Testis (tissue), 3 donors: ENCODE data around the gene MRPL38. TPM values are rescaled to one million over a fixed set of nuclear protein-coding genes. Genes with fewer than 3 reads are reported as not detected.
A peak's percentile ranks its signal among the peaks of the same experiment; 100 is the strongest.
"Not testable (repeated sequence)": the region's sequence is repeated elsewhere in the genome, so short reads cannot be mapped to it uniquely, and the experiment has no call there.

Experiments
- DNase-seq: peaks from one replicate; pipeline ENCODE4 v3.0.0-alpha.2; 2019
- H3K27ac ChIP-seq, 2 donors: fragments of 200-600 bp; sonication (generic); one replicate each; pipeline ENCODE4 v1.5.1; 2019
- H3K27me3 ChIP-seq: fragments of 200-600 bp; sonication (generic); one replicate; pipeline ENCODE4 v1.5.1; 2019
- H3K36me3 ChIP-seq: fragments of 200-600 bp; sonication (generic); one replicate; pipeline ENCODE4 v1.5.1; 2017; ENCODE audit warnings: low read depth; ENCODE audit errors: missing control alignments
- H3K4me1 ChIP-seq: fragments of 200-600 bp; sonication (generic); one replicate; pipeline ENCODE4 v1.5.1; 2019
- H3K4me3 ChIP-seq, 2 donors: fragments of 200-600 bp; sonication (generic); one replicate each; pipeline ENCODE4 v1.5.1; 2017 to 2019
- H3K9me3 ChIP-seq: fragments of 200-600 bp; sonication (generic); one replicate; pipeline ENCODE4 v1.5.1; 2017
- POLR2A ChIP-seq: fragments of 450-650 bp; IDR thresholded peaks from one replicate; pipeline ENCODE4 v1.6.1; 2017; ENCODE audit warnings: antibody characterized with exemption, mild to moderate bottlenecking, moderate library complexity
- WGBS, 2 donors: methylation state at CpG; one replicate each; pipeline ENCODE4 v1.1.5; 2018; 5-methylcytosine and 5-hydroxymethylcytosine counted together
- intact Hi-C: fragments of 100-400 bp; cut with DNase I; formaldehyde crosslinking; loops from one replicate; pipeline ENCODE4 v1.15.1; 2023; ENCODE audit warnings: low total_unique reads
- polyA plus RNA-seq: library from polyadenylated mRNA; stranded (reverse); fragments of 350-450 nt; fragmentation: Illumina TruSeq; extraction: RNeasy Lipid Tissue Mini Kit (QIAGEN cat#74804); gene quantifications from one replicate; pipeline ENCODE4 v1.2.3, GENCODE V29; 2014; ENCODE audit warnings: low read depth, low replicate concordance; ENCODE audit not compliant: insufficient read depth
- total RNA-seq, 2 donors: library from RNA; depleted of rRNA; stranded (reverse); fragments of >200 nt; gene quantifications; one replicate each; pipeline ENCODE4 v1.2.3, GENCODE V29; 2016
- TF ChIP-seq, protein P1 (sequence below), 3 experiments: fragments of 450-650 bp in 2 of 3; fragments of 200-600 bp in 1 of 3; sonication (generic) in 1 of 3; IDR thresholded peaks; one replicate each; pipeline ENCODE4 v1.5.1; 2016 to 2019; ENCODE audit warnings: antibody characterized with exemption in 3 of 3, mild to moderate bottlenecking in 2 of 3, moderate library complexity in 1 of 3

MRPL38 gene
- total and polyA plus RNA-seq, 3 donors from 2014 or later, result 88.2 to 101 (median 88.7) TPM

GRCh38 chr17:75854881-75855309 lies 49.8 kb downstream of the MRPL38 start:
- H3K4me1 ChIP-seq, result peaks cover 25% of the 10 kb centered on the region
- 0 to 1% methylated on average over 14 to 19 of the region's 19 CpGs for WGBS, 2 donors
- H3K27ac ChIP-seq, result peak overlapping the region; percentile 96 to 97
- DNase-seq, result no peak
- H3K9me3 ChIP-seq, result no peaks in the 10 kb centered on the region
- no peak for TF ChIP-seq POLR2A
- TF ChIP-seq, protein P1, sequence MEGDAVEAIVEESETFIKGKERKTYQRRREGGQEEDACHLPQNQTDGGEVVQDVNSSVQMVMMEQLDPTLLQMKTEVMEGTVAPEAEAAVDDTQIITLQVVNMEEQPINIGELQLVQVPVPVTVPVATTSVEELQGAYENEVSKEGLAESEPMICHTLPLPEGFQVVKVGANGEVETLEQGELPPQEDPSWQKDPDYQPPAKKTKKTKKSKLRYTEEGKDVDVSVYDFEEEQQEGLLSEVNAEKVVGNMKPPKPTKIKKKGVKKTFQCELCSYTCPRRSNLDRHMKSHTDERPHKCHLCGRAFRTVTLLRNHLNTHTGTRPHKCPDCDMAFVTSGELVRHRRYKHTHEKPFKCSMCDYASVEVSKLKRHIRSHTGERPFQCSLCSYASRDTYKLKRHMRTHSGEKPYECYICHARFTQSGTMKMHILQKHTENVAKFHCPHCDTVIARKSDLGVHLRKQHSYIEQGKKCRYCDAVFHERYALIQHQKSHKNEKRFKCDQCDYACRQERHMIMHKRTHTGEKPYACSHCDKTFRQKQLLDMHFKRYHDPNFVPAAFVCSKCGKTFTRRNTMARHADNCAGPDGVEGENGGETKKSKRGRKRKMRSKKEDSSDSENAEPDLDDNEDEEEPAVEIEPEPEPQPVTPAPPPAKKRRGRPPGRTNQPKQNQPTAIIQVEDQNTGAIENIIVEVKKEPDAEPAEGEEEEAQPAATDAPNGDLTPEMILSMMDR (IDR thresholded peaks at IDR 0.05), result no peak
- peak overlapping the region; percentile 75 to 87 for H3K4me3 ChIP-seq
- H3K27me3 ChIP-seq, result no peaks in the 10 kb centered on the region
- intact Hi-C loops, result no loop called here
- no peaks in the 10 kb centered on the region for H3K36me3 ChIP-seq

DNA sequence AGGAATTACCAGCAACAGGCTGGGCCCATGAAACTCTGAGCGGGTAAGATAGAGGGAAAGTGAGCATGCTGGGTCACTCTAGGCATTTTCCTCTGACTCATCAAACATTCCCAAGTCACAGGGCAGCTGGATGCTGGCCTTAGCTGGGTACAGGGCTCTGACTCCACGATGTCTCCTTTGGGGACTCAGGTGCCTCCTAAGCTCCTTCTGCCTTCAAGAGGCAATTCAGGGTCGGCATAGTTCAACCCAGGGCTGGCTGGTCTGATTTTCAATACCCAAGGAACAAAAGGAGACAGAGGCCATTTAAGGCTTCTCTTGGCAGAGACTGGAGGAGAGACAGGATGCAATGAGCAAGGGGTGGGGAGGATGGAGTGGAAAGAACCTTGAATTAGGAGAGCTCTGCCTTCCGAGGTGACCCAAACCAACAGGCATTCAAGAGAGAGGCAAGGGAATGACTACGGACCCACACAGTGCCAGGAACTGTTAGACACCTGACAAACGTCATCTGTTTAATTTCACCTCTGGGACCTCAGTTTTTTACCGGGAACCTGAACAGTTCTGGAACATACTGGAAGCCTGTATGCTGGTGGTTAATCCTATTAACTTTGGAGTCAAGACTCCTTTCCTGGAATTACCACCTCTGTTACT lies 50.5 kb downstream of the MRPL38 start:
- H3K4me3 ChIP-seq, result peak overlapping the region; percentile 75 to 87
- TF ChIP-seq, protein P1 (IDR thresholded peaks at IDR 0.05), result no peak
- no peak for TF ChIP-seq POLR2A
- H3K27me3 ChIP-seq, result no peaks in the 10 kb centered on the region
- no peaks in the 10 kb centered on the region for H3K9me3 ChIP-seq
- H3K36me3 ChIP-seq, result no peaks in the 10 kb centered on the region
- 11 to 15% methylated on average over 7 of the region's 7 CpGs for WGBS, 2 donors
- peak; percentile 58 for DNase-seq
- intact Hi-C loops, result no loop called here
- H3K4me1 ChIP-seq, result peaks cover 31% of the 10 kb centered on the region
- H3K27ac ChIP-seq, result peak overlapping the region; percentile 96 to 97

GRCh38 chr17:75853433-75853832 lies 51.3 kb downstream of the MRPL38 start:
- Histone ChIP-seq H3K36me3 (no peaks in the 10 kb centered on the region), H3K27me3 (no peaks in the 10 kb centered on the region), H3K4me1 (peaks cover 39% of the 10 kb centered on the region), H3K4me3 (no peak overlapping the region), H3K27ac (peak overlapping the region in 1 of 2 donors; percentile 97), H3K9me3 (no peaks in the 10 kb centered on the region)
- TF ChIP-seq, protein P1 (IDR thresholded peaks at IDR 0.05), result no peak
- no peak for TF ChIP-seq POLR2A
- intact Hi-C loops, result no loop called here
- no peak for DNase-seq
- WGBS, 2 donors, result 68 to 78% methylated on average over 7 of the region's 7 CpGs

GRCh38 chr17:75851693-75851991 lies 53.0 kb downstream of the MRPL38 start:
- 92 to 97% methylated on average over 15 of the region's 15 CpGs for WGBS, 2 donors
- H3K36me3 ChIP-seq, H3K27ac ChIP-seq, H3K4me3 ChIP-seq, intact Hi-C loops, H3K9me3 ChIP-seq, DNase-seq, H3K27me3 ChIP-seq: not testable (repeated sequence)
- peaks cover 48% of the 10 kb centered on the region for H3K4me1 ChIP-seq

DNA sequence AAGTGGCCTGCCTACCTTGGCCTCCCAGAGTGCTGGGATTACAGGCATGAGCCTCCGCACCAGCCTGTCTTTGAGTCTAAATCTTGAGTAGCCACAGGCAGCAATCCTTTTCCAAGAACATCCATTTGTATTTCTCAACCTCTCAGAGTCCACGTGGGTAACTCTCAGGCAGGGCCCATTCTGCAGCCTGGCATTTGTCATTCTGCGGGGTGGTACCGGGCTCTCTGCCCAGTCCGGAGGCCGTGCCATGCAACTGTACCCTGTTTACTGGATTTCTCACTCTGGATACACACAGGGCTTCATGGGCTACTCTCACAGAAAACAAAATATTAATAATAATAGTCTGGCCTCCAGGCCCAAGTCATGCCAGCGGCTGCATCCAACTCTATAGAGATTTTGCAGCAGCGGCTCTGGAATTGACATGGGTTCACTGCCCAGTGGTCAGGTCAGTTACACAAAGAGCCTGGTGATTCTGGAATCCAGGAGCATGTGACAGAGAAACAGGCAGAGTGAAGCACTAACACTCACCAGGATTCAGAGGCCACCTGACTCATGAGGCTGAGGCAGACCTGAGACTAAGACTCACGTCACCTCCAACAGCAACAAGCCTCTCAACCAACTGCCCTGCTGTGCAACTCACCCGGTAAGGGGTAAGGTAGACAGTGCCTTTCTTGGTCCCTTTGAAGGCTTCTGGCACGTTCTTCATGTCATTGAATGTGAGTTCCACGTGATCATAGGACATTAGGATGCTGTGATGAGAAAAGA lies 53.6 kb downstream of the MRPL38 start:
- WGBS, 2 donors, result 85 to 89% methylated on average over 12 of the region's 12 CpGs
- no peaks in the 10 kb centered on the region for H3K27me3 ChIP-seq
- DNase-seq, result no peak
- no peak for TF ChIP-seq POLR2A
- TF ChIP-seq, protein P1 (IDR thresholded peaks at IDR 0.05), result no peak
- no peaks in the 10 kb centered on the region for H3K9me3 ChIP-seq
- no peaks in the 10 kb centered on the region for H3K36me3 ChIP-seq
- no peak overlapping the region for H3K27ac ChIP-seq
- no peak overlapping the region for H3K4me3 ChIP-seq
- H3K4me1 ChIP-seq, result peaks cover 43% of the 10 kb centered on the region
- intact Hi-C loops, result no loop called here
